Activated T-cell treated with anti-CD3 and anti-CD28 coated beads, Interleukin-2, amount 50 U/mL, for 1 hour (primary cell): ENCODE measurements around the gene SCGB2A2.

Experiments
- DNase-seq: peaks from one replicate; pipeline ENCODE4 v3.0.0-alpha.2; 2020

The SCGB2A2 gene

DNA sequence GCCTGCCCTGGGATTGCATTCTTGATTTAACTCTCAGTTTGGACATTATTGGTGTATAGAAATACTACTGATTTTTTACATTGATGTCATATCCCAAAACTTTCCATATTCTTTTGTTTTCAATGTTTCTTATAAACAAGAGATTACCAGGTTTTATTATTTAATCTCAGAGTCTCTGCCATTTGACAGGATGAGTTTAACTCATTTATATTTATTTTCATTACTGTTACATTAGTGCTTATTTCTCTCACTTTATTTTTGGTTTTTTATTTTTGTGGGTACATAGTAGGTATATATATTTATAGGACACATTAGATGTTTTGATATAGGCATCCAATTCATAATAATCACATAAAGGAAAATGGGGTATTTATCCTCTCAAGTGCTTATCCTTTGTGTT lies 38.0 kb downstream of the SCGB2A2 start:
- no peak for DNase-seq

DNA sequence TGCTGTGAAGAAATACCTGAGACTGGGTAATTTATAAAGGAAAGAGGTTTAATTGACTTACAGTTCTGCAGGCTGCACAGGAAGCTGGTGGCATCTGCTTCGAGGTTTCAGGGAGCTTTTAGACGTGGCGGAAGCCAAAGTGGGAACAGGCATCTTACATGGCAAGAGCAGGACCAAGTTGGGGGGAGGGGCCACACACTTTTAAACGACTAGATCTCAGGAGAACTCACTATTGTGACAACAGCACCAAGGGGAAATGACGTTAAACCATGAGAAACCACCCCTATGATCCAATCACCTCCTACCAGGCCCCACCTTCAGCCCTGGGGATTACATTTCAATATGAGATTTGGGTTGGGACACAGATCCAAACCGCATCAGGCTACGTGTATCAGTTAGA lies 40.0 kb downstream of the SCGB2A2 start:
- DNase-seq, result no peak

DNA sequence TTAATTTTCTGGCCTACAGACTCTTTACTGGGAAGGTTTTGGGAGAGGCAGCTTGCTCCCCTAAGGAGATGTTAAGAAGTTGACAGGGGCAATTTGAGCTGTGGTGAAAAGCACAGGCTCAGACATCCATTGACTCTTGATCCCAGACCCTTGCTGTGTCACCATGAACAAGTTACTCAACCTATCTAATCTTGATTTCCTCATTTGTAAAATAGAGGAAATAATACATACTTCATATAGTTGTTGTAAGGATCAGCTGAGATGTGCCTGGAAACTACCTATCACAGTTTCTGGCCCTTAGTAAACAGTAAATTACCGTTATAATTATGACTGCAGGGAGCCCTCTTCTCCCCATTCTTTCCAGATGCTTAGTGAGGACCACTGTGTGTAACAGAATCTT lies 45.5 kb downstream of the SCGB2A2 start:
- DNase-seq, result no peak

GRCh38 chr11:62322524-62322923 lies 52.6 kb downstream of the SCGB2A2 start:
- no peak for DNase-seq
